ENCODE results near the gene COPG2.
"Not testable (repeated sequence)": the region's sequence is repeated elsewhere in the genome, so short reads cannot be mapped to it uniquely, and the experiment has no call there.

The COPG2 gene

GRCh38 chr7:130614449-130614848, 54.1 kb downstream of the COPG2 start:
- H4K20me1 ChIP-seq (ENCODE audit: insufficient read depth, low read length), result no peaks in the 10 kb centered on the region
- peaks cover 8% of the 10 kb centered on the region for H3K36me3 ChIP-seq (replicated peaks; ENCODE audit: low read depth, low read length)
- H3K4me3 ChIP-seq (ENCODE audit: low read length), result no peak overlapping the region
- H3K27ac ChIP-seq (ENCODE audit: low read length), result no peak overlapping the region
- H3K4me2 ChIP-seq (ENCODE audit: low read length), result no peak overlapping the region
- no peaks in the 10 kb centered on the region for H3K9me3 ChIP-seq (ENCODE audit: insufficient read depth, low read length)
- H2AFZ ChIP-seq (ENCODE audit: low read depth, low read length), result no peak overlapping the region
- H3K79me2 ChIP-seq (ENCODE audit: low read length), result no peaks in the 10 kb centered on the region
- no peaks in the 10 kb centered on the region for H3K4me1 ChIP-seq (ENCODE audit: low read length)
- TF ChIP-seq CTCF (IDR thresholded peaks at IDR 0.05; ENCODE audit: low read depth, low read length) (no peak), EZH2phosphoT487 (IDR thresholded peaks at IDR 0.05; ENCODE audit: low read depth) (no peak)
- H3K27me3 ChIP-seq (ENCODE audit: low read depth, low read length), result no peaks in the 10 kb centered on the region
- H3K9ac ChIP-seq (ENCODE audit: low read length), result no peak overlapping the region

GRCh38 chr7:130611218-130611617, 57.3 kb downstream of the COPG2 start:
- Histone ChIP-seq H3K36me3 (replicated peaks; ENCODE audit: low read depth, low read length) (peaks cover 13% of the 10 kb centered on the region), H3K4me3 (ENCODE audit: low read length) (no peak overlapping the region)

GRCh38 chr7:130607066-130607465, 61.5 kb downstream of the COPG2 start:
- peaks cover 19% of the 10 kb centered on the region for H3K36me3 ChIP-seq (replicated peaks; ENCODE audit: low read depth, low read length)

More at GRCh38 chr7:130611218-130611617, 57.3 kb downstream of the COPG2 start:
- Histone ChIP-seq H3K9me3 (ENCODE audit: insufficient read depth, low read length) (no peaks in the 10 kb centered on the region), H3K9ac (ENCODE audit: low read length) (no peak overlapping the region), H3K27ac (ENCODE audit: low read length) (no peak overlapping the region), H3K4me1 (ENCODE audit: low read length) (no peaks in the 10 kb centered on the region), H3K79me2 (ENCODE audit: low read length) (no peaks in the 10 kb centered on the region), H2AFZ (ENCODE audit: low read depth, low read length) (no peak overlapping the region), H3K4me2 (ENCODE audit: low read length) (no peak overlapping the region), H3K27me3 (ENCODE audit: low read depth, low read length) (no peaks in the 10 kb centered on the region), H4K20me1 (ENCODE audit: insufficient read depth, low read length) (no peaks in the 10 kb centered on the region)
- no peak for TF ChIP-seq EZH2phosphoT487 (IDR thresholded peaks at IDR 0.05; ENCODE audit: low read depth)
- no peak for TF ChIP-seq CTCF (IDR thresholded peaks at IDR 0.05; ENCODE audit: low read depth, low read length)

GRCh38 chr7:130606161-130606560, 62.4 kb downstream of the COPG2 start:
- Histone ChIP-seq H3K9ac (ENCODE audit: low read length) (no peak overlapping the region), H3K27ac (ENCODE audit: low read length) (no peak overlapping the region), H3K27me3 (ENCODE audit: low read depth, low read length) (no peaks in the 10 kb centered on the region), H3K4me2 (ENCODE audit: low read length) (no peak overlapping the region), H3K4me3 (ENCODE audit: low read length) (no peak overlapping the region), H2AFZ (ENCODE audit: low read depth, low read length) (no peak overlapping the region), H3K9me3 (ENCODE audit: insufficient read depth, low read length) (no peaks in the 10 kb centered on the region), H3K4me1 (ENCODE audit: low read length) (no peaks in the 10 kb centered on the region), H3K79me2 (ENCODE audit: low read length) (no peaks in the 10 kb centered on the region), H3K36me3 (replicated peaks; ENCODE audit: low read depth, low read length) (peaks cover 19% of the 10 kb centered on the region), H4K20me1 (ENCODE audit: insufficient read depth, low read length) (no peaks in the 10 kb centered on the region)
- no peak for TF ChIP-seq EZH2phosphoT487 (IDR thresholded peaks at IDR 0.05; ENCODE audit: low read depth)
- TF ChIP-seq CTCF (IDR thresholded peaks at IDR 0.05; ENCODE audit: low read depth, low read length), result no peak

More at GRCh38 chr7:130607066-130607465, 61.5 kb downstream of the COPG2 start:
- not testable (repeated sequence) for H3K4me1 ChIP-seq (ENCODE audit: low read length); H3K9ac ChIP-seq (ENCODE audit: low read length); H2AFZ ChIP-seq (ENCODE audit: low read depth, low read length); H3K79me2 ChIP-seq (ENCODE audit: low read length); H3K27me3 ChIP-seq (ENCODE audit: low read depth, low read length); H4K20me1 ChIP-seq (ENCODE audit: insufficient read depth, low read length); H3K27ac ChIP-seq (ENCODE audit: low read length); H3K9me3 ChIP-seq (ENCODE audit: insufficient read depth, low read length); H3K4me2 ChIP-seq (ENCODE audit: low read length); H3K4me3 ChIP-seq (ENCODE audit: low read length)

- no peaks in the 10 kb centered on the region for H3K4me1 ChIP-seq (ENCODE audit: low read length)
- H3K27ac ChIP-seq (ENCODE audit: low read length), result no peak overlapping the region
- H4K20me1 ChIP-seq (ENCODE audit: insufficient read depth, low read length), result no peaks in the 10 kb centered on the region
- TF ChIP-seq EZH2phosphoT487 (IDR thresholded peaks at IDR 0.05; ENCODE audit: low read depth) (no peak), CTCF (IDR thresholded peaks at IDR 0.05; ENCODE audit: low read depth, low read length) (no peak)
- H3K36me3 ChIP-seq (replicated peaks; ENCODE audit: low read depth, low read length), result no peaks in the 10 kb centered on the region
- H3K79me2 ChIP-seq (ENCODE audit: low read length), result no peaks in the 10 kb centered on the region
- H3K4me2 ChIP-seq (ENCODE audit: low read length), result no peak overlapping the region
- H2AFZ ChIP-seq (ENCODE audit: low read depth, low read length), result no peak overlapping the region
- no peaks in the 10 kb centered on the region for H3K9me3 ChIP-seq (ENCODE audit: insufficient read depth, low read length)
- no peak overlapping the region for H3K4me3 ChIP-seq (ENCODE audit: low read length)
- no peak overlapping the region for H3K9ac ChIP-seq (ENCODE audit: low read length)
- H3K27me3 ChIP-seq (ENCODE audit: low read depth, low read length), result no peaks in the 10 kb centered on the region
Measured at GRCh38 chr7:130598056-130598455, 70.5 kb downstream of the COPG2 start.
